GM12872 (cell line): Measurements from ENCODE around the gene MS4A6E.

Experiments
- CTCF ChIP-seq: IDR thresholded peaks from 3 replicates; pipeline ENCODE4 v1.5.1; 2011; ENCODE audit warnings: low read depth, mild to moderate bottlenecking, low read length, moderate library complexity; ENCODE audit not compliant: insufficient read depth

Gene MS4A6E

GRCh38 chr11:60303661-60304060 is 23.4 kb upstream of the MS4A6E start:
- TF ChIP-seq CTCF: no peak

DNA sequence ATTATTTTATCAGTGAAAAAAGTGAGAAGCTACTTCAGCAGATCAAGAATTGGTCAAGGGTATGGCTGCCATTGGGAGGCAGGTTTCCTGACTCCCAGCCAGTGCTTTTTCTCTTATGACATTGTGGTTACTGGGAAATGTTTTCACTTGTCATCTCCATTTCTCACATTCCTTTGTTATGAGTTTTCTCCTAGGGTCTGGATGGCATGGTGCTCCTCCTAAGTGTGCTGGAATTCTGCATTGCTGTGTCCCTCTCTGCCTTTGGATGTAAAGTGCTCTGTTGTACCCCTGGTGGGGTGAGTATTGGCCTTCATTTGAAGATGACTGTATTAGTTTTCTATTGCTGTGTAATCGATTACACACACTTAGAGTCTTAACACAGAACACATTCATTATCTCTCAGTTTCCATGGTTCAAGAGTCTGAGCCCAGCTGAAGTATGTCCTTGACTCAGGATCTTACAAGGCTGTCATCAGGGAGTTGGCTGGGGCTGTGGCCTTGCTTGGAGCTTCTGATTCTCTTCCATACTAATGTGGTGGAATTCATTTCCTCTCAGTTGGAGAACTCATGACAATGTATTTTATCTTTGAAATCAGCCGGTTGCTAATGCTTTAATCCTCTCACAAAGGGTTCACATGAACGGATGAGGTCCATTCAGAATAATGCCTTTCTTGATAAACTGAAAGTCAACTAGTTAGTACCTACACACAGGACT is 21.0 kb upstream of the MS4A6E start:
- no peak for TF ChIP-seq CTCF

DNA sequence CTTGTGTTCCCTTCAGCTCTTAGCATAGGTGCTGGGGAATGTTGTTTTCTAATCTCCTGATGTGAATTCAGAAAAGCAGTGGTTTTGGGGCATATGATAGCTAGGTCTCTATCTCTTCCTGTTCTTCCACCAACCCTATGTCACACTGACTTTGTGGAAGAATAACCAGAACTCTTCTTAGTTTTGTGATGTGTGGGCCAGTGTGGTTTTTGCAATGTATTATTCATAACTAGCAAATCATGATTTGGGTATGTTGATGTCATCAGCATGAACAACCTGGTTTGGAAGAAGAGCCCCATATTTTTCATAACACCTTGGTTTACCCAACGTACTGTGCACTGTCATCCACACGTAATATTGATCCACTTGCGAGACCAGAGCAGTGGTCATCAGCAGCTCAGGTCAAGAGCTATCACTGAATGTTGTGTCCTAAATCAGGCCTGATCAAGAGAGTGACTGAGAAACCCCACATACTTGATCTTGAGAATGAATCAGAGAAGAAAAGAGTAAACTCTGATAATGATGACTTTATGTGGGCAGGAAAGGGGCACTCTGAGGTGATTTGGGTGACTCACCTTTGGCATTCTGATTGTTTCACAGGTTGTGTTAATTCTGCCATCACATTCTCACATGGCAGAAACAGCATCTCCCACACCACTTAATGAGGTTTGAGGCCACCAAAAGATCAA is 19.4 kb upstream of the MS4A6E start:
- TF ChIP-seq CTCF: no peak

DNA sequence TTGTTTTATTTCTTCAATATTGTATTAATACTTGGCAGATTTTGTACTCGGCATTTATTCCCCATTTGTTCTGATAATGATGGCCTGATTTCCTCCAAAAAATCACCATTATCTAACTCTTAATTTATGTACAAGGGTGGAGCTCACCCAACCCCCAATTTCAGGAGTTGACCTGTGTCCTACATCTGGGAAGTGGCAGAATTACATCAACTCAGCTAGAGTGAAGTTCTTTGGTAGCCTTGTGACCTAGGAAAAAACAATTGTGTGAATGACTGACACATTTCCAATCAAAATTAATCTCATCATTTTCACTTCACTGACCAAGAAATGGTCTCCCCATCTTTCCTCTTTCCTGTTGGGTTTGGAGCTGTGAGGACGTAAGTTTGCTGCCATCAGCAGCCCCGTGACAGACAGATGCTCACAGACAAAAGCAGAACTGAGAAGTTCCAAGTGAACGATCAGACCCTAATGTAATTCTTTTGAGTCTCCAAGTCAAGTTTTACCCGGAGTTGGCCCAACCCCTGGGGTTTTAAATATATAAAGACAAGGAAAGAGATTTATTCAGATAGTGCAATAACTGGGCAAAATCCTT is 16.6 kb upstream of the MS4A6E start:
- TF ChIP-seq CTCF: no peak

DNA sequence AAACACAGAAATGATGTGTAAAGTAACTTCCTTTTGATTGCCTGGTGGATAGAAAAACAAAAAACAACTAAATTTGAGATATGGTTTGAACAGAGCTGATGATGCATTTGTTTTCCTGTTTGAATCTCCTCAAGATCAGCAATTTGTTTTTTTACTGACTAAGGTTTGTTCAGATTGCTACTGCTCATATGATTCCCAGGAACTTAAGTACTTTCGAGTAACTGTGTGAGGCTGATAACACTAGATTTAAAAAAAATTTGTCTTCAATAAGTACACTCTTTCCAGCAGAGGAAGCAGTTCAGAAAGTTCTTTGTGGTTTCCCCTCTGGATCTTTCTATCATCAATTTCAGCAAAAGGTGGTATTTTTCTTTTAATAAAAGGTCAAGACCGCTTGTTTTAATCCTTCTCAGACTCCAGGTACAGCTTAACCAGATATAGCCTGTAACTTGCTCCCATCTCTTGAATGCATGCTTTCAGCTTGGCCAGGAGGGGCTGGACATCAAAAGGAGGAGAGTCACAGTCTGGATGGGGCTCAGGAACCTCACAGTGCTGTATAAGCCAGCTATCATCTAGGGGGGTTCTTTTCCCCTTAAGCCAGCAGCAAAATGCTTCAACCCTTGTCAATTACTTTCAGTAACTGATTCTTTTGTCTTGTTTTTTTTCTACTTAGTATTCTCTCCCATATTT is 12.3 kb upstream of the MS4A6E start:
- TF ChIP-seq CTCF: no peak

DNA sequence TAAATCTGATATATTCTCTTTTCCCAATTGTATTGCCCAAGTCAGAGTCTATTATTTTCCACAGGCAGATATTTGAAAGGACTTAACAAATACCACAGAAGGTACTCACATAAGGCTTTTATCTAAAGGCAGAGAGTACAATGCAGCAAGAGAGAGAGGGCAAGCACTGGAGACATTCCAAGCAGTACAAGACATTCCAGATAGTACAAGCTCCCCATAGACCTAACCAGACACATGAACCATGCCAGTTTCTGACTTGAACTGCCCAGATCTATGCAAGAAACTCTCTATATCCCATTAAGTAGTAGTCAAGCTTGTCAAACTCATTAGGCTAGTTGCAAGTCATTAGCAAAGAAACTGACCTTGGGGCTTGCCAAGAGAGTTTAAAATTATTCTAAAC is 11.2 kb upstream of the MS4A6E start:
- TF ChIP-seq CTCF: no peak

DNA sequence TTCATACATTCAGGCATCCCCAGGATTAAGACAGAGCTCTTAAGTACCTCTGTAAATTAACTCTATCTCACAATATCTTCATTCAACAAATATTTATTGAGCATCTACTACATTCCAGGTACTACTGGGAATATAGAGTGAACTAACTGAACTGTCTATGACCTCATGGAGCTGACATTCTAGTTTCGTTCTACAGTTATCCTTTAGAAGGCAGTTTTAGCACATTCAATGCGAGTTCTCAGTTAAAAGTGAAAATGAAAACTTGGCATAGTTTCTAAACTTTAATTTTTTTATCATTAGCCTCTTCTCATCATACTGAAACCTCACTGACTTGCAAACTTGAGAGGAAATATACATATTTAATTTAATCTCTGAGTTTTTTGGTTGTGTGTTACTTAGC is 10.7 kb upstream of the MS4A6E start:
- no peak for TF ChIP-seq CTCF
